HG03060 (cell line): ENCODE data around the gene LRIG3.
"Not testable (repeated sequence)": the region's sequence is repeated elsewhere in the genome, so short reads cannot be mapped to it uniquely, and the experiment has no call there.

Experiments used
- ATAC-seq: cut with Tn5 transposase; IDR thresholded peaks from one replicate; pipeline ENCODE4 v1.9.1; 2021; ENCODE audit warnings: low read depth, moderate number of reproducible peaks; ENCODE audit not compliant: unreplicated experiment

Gene LRIG3

DNA sequence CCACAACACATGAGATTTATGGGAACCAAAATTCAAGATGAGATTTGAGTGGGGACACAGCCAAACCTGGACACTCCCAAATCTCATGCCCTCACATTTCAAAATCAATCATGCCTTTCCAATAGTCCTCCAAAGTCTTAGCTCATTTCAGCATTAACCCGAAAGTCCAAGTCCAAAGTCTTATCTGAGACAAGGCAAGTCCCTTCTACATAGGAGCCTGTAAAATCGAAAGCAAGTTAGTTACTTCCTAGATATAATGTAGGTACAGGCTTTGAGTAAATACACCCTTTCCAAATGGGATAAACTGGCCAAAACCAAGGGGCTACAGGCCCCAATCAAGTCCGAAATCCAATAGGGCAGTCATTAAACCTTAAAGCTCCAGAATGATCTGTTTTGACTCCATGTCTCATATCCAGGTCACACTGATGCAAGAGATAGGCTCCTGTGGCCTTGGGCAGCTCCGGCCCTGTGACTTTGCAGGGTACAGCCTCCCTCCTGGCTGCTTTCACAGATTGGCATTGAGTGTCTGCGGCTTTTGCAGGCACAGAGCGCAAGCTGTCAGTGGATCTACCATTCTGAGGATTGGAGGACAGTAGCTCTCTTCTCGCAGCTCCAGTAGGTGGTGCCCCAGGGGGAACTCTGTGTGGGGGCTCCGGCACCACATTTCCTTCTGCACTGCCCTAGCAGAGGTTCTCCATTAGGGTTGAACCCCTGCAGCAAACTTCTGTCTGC, 60.1 kb downstream of the LRIG3 start:
- ATAC-seq: no peak

DNA sequence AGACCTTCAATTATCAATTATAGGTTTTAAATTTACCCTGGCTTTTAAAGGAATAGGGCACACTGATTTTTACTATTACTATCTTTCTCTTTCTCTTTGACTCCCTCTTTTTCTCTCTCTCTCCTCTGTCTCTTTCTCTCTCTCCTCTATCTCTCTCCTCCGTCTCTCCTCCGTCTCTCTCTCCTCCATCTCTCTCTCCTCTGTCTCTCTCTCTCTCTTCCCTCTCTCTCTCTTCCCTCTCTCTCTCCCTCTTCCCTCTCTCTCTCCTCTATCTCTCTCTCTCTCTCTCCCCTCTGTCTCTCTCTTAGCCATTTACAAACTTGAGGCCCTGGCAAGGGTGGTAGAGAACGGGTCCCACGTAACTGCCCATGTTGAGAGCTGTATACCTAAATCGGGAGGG, 62.3 kb downstream of the LRIG3 start:
- no peak for ATAC-seq

DNA sequence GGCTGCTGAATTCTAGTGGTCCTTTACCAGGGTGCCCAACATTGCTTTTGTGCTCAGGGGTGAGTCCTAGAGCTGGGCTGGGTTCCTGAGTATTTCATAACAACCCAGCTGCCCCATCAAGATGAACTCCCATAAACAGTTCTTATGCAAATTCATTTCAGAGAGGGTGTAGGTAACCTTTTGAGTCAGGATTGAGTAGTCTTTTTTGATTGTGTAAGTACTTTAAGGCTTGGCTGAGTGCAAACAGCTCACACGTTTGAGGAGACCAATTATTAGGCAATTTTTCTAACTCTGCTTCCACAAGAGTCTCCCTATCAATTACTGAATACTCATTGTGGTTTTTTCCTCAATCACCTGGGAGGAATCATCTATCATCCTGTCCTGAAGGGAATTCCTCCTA, 63.1 kb downstream of the LRIG3 start:
- ATAC-seq: not testable (repeated sequence)

DNA sequence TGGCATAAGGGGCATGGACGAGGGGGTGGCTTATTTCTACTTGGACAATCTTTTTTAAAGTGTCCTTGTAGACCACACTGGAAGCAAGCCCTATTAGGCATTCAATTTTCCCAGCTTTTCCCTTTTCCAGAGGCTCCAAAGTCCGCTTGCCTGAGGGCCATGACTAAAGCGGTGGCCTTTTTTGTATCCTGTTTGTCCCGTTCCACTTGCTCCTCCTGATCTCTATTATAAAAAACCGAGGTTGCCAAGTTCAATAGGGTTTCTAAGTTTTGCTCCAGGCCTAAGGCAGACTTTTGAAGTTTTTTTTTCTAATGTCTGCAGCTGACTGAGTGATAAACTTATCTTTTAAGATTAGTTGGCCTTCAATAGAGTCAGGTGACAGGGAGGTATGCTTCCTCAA, 64.7 kb downstream of the LRIG3 start:
- not testable (repeated sequence) for ATAC-seq

DNA sequence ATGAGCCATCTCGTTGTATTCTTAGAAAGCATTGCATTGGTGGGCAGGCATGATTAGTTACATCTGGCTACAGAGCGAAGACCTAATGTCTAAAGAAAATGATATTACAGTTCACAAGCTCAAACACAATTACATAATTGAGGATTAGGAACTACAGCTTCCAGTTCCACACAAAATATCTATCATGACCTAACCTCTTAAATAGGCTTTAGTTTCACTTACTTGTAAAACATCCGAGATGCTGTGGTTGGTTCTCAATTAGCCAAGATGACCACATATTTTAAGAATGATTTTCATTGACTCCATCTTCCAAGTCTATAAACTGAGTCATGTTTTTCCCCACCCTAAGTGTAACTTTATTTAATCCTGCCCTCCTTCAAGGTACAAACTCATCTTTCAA, 69.5 kb downstream of the LRIG3 start:
- no peak for ATAC-seq

DNA sequence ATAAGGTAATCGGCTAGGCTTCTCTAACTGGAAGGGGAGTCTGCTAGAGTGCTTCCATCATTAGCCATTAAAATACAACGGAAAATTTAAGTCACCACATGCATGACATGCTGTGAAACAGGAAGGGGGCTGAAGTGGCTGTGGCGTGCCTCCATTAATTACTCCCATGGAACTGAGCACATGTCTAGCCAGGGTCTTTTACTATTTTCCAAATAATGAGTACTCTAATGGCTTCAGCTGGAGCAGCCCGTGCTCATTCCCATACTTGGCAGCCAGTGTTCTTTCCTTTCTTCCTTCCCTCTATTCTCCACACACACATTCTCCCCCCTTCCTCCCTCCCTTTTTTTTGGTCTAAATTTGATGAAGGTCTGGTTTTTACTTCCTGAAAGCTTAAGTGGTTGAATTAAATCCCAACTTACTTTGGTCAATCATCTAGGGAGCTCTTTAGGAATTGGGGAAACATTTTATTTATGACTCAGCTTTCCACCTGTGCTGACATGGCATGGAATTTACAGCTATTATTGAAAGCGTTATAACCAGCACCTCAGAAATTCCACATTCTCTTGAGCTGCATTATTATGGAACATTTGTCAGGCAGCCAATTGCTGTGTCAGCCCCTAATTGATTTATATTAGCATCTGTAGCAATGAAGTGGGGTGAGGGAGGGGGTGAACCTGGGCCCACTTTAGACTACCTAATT, 72.3 kb downstream of the LRIG3 start:
- no peak for ATAC-seq

DNA sequence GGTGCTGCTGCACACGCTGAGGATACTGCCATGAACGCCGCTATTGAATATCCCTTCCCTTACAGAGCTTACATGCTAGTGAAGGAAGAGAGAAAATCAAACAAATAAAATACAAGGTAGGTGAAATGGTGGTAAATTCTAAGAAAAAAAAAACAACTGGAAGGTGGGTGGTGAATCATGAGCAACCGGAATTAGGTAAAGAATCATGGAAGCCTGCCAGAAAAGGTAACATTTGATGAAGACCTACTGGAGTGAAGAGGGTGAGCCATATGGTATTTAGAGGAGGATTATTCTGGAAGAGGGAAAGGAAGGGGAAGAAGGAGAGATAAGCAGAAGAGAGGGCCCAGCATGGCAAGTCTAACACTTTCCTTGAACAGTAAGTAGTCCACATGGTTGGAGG, 76.1 kb downstream of the LRIG3 start:
- no peak for ATAC-seq

DNA sequence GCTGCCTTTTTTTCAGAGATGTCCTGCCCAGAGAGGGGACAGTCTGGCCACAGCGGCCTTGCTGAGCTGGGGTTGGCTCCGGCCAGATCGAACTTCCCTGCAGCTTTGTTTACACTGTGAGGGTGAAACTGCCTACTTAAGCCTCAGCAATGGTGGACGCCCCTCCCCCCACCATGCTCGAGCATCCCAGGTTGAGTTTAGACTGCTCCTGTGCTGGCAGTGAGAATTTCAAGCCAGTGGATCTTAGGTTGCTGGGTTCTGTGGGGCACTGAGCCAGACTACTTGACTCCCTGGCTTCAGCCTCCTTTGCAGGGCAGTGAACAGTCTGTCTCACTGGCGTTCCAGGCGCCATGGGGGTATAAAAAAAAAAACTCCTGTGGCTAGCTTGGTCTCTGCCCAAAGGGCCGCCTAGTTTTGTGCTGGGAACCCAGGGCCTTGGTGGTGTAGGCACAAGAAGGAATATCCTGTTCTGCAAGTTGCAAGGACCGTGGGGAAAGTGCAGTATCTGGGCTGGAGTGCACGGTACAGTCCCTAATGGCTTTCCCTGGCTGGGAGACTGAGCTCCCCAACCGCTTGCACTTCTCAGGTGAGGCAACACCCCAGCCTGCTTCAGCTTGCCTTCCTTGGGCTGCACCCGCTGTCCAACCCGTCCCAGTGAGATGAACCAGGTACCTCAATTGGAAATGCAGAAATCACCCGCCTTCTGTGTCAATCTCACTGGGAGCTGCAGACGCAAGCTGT, 79.1 kb downstream of the LRIG3 start:
- no peak for ATAC-seq

DNA sequence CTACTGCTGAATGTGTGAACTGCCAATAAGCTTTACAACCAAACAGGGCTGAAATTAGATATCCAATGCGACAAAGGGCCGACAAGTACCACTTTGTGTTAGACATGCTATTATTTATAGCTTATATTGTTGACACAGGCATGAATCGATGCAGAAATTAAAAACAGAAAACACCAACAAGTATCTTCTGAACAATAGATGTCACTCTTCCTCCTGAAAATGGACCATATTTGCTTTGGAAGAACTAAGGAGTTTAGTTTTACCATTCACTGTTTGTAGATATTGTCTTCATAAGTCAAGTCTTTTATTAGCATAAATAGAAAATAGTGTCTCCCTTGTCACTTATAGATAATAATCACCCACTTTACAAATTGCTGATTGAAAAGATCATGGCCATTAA, 86.5 kb downstream of the LRIG3 start:
- no peak for ATAC-seq

DNA sequence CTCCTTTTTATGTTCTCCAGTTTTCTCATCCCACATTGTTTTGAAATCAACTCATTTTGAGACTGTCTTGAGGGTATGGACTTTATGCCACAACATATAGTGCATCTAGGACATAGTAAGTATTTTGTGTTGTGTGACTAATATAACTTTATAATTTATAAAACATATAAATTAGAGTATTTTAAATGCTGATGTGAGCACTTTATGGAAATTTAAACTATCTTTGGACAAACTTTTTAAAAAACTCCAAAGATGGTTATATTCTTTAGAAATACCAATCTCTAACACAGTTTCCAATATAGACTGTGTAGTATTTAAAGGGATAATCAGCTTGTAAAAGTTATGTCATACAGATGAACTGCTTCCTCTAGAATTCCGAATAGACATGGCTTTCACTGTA, 87.4 kb downstream of the LRIG3 start:
- ATAC-seq: no peak
